ENCODE data around the gene SLCO6A1. TPM values are rescaled to one million over a fixed set of nuclear protein-coding genes. Genes with fewer than 3 reads are reported as not detected.

SLCO6A1 gene
- total and polyA plus RNA-seq, 2 donors from 2014 or later = not detected

GRCh38 chr5:102529447-102529846 is 30.6 kb upstream of the SLCO6A1 start:
- no peaks in the 10 kb centered on the region for H3K9me3 ChIP-seq (ENCODE audit: control insufficient read depth in 2 of 3, insufficient read depth in 1 of 3, low read length in 3 of 3)
- TF ChIP-seq, protein P1, sequence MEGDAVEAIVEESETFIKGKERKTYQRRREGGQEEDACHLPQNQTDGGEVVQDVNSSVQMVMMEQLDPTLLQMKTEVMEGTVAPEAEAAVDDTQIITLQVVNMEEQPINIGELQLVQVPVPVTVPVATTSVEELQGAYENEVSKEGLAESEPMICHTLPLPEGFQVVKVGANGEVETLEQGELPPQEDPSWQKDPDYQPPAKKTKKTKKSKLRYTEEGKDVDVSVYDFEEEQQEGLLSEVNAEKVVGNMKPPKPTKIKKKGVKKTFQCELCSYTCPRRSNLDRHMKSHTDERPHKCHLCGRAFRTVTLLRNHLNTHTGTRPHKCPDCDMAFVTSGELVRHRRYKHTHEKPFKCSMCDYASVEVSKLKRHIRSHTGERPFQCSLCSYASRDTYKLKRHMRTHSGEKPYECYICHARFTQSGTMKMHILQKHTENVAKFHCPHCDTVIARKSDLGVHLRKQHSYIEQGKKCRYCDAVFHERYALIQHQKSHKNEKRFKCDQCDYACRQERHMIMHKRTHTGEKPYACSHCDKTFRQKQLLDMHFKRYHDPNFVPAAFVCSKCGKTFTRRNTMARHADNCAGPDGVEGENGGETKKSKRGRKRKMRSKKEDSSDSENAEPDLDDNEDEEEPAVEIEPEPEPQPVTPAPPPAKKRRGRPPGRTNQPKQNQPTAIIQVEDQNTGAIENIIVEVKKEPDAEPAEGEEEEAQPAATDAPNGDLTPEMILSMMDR (IDR thresholded peaks at IDR 0.05; ENCODE audit: borderline replicate concordance, extremely low read depth, insufficient read depth) = no peak
- H3K36me3 ChIP-seq (ENCODE audit: control insufficient read depth in 2 of 3, insufficient read depth in 3 of 3, low read length in 3 of 3) = no peaks in the 10 kb centered on the region
- FAIRE-seq (no peak), DNase-seq (no peak)
- intact Hi-C loops (cut with DNase I) = no loop called here
- H3K9ac ChIP-seq (ENCODE audit: low read length in 3 of 3) = no peak overlapping the region
- H3K4me3 ChIP-seq (ENCODE audit: low read length in 3 of 3) = no peak overlapping the region
- no peaks in the 10 kb centered on the region for H3K4me1 ChIP-seq (ENCODE audit: control insufficient read depth in 2 of 3, insufficient read depth in 2 of 3, low read depth in 1 of 3, low read length in 3 of 3)
- H3K27ac ChIP-seq (ENCODE audit: low read depth in 2 of 2, low read length in 2 of 2) = no peak overlapping the region
- no peaks in the 10 kb centered on the region for H3K27me3 ChIP-seq (ENCODE audit: control insufficient read depth, insufficient read depth, low read length)

GRCh38 chr5:102529031-102529430 is 30.2 kb upstream of the SLCO6A1 start:
- no peaks in the 10 kb centered on the region for H3K4me1 ChIP-seq (ENCODE audit: control insufficient read depth in 2 of 3, insufficient read depth in 2 of 3, low read depth in 1 of 3, low read length in 3 of 3)
- H3K36me3 ChIP-seq (ENCODE audit: control insufficient read depth in 2 of 3, insufficient read depth in 3 of 3, low read length in 3 of 3) = no peaks in the 10 kb centered on the region
- no peak overlapping the region for H3K27ac ChIP-seq (ENCODE audit: low read depth in 2 of 2, low read length in 2 of 2)
- FAIRE-seq = no peak
- no peaks in the 10 kb centered on the region for H3K27me3 ChIP-seq (ENCODE audit: control insufficient read depth, insufficient read depth, low read length)
- H3K9me3 ChIP-seq (ENCODE audit: control insufficient read depth in 2 of 3, insufficient read depth in 1 of 3, low read length in 3 of 3) = no peaks in the 10 kb centered on the region
- TF ChIP-seq, protein P1 (IDR thresholded peaks at IDR 0.05; ENCODE audit: borderline replicate concordance, extremely low read depth, insufficient read depth) = no peak
- H3K4me3 ChIP-seq (ENCODE audit: low read length in 3 of 3) = no peak overlapping the region
- no peak for DNase-seq
- intact Hi-C loops (cut with DNase I) = no loop called here
- H3K9ac ChIP-seq (ENCODE audit: low read length in 3 of 3) = no peak overlapping the region

DNA sequence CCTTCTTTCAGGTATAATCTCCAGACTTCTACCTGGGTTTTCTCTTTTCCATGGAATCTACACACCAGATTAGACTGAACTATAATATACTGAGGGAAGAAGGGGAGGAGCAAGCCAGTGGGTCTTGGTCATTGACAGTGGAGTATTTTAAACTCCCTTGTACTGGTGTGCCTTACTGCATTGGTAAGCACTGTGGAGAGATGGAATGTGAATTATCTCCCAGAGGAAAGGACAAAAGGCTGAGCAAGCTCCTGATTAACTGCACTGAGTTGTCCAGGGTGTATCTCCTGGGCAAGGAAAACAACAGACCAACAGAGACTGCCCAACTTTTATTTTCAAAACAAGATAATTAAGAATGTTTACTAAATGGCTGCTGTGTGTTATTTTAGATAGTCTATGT is 29.8 kb upstream of the SLCO6A1 start:
- no peak overlapping the region for H3K4me3 ChIP-seq (ENCODE audit: low read length in 3 of 3)

More for the DNA sequence above, 29.8 kb upstream of the SLCO6A1 start:
- DNase-seq = no peak
- no peak overlapping the region for H3K9ac ChIP-seq (ENCODE audit: low read length in 3 of 3)
- no peak overlapping the region for H3K27ac ChIP-seq (ENCODE audit: low read depth in 2 of 2, low read length in 2 of 2)
- FAIRE-seq = no peak
- no peaks in the 10 kb centered on the region for H3K9me3 ChIP-seq (ENCODE audit: control insufficient read depth in 2 of 3, insufficient read depth in 1 of 3, low read length in 3 of 3)
- H3K36me3 ChIP-seq (ENCODE audit: control insufficient read depth in 2 of 3, insufficient read depth in 3 of 3, low read length in 3 of 3) = no peaks in the 10 kb centered on the region
- no peaks in the 10 kb centered on the region for H3K27me3 ChIP-seq (ENCODE audit: control insufficient read depth, insufficient read depth, low read length)
- H3K4me1 ChIP-seq (ENCODE audit: control insufficient read depth in 2 of 3, insufficient read depth in 2 of 3, low read depth in 1 of 3, low read length in 3 of 3) = no peaks in the 10 kb centered on the region
- TF ChIP-seq, protein P1 (IDR thresholded peaks at IDR 0.05; ENCODE audit: borderline replicate concordance, extremely low read depth, insufficient read depth) = no peak
- intact Hi-C loops (cut with DNase I) = no loop called here
